ENCODE measurements around the gene LMAN1L. TPM values are rescaled to one million over a fixed set of nuclear protein-coding genes. Genes with fewer than 3 reads are reported as not detected.

Gene LMAN1L
- total RNA-seq, 2 experiments from 2014 or later, result 0.09 to 0.38 TPM

- intact Hi-C loops (cut with micrococcal nuclease; ENCODE audit: unreplicated experiment), result no loop called here
- Histone ChIP-seq H3K4me1 (ENCODE audit: insufficient read depth, low read length, poor library complexity, severe bottlenecking) (peaks cover 42% of the 10 kb centered on the region), H3K9me2 (ENCODE audit: insufficient read depth, low read length) (no peaks in the 10 kb centered on the region), H3K27ac (ENCODE audit: low read depth, low read length, poor library complexity, severe bottlenecking) (no peak overlapping the region), H3K36me3 (ENCODE audit: insufficient read depth, low read length) (peaks cover 87% of the 10 kb centered on the region), H3K4me3 (ENCODE audit: low read depth, low read length, poor library complexity, severe bottlenecking) (no peak overlapping the region), H2AFZ (ENCODE audit: low read length) (no peak overlapping the region), H4K20me1 (ENCODE audit: insufficient read depth, low read length) (peaks cover 10% of the 10 kb centered on the region; the same call in 1 of the 2 replicates), H3K4me2 (ENCODE audit: low read length) (no peak overlapping the region), H3K79me2 (ENCODE audit: insufficient read depth, low read depth, low read length) (peaks cover 18% of the 10 kb centered on the region), H3K9me3 (ENCODE audit: low read length) (no peaks in the 10 kb centered on the region)
- no TSS peak for BruUV-seq (replicated peaks)
- POLR2A ChIA-PET, result no interaction called here
- no peak for DNase-seq (ENCODE audit: low spot score)
- CTCF ChIA-PET (ENCODE audit: unreplicated experiment), result no interaction called here
- TF ChIP-seq EZH2phosphoT487 (IDR thresholded peaks at IDR 0.05; ENCODE audit: borderline replicate concordance, low read depth, low read length), result no peak
- TF ChIP-seq CTCF (conservative IDR thresholded peaks at IDR 0.05; ENCODE audit: low read length), result no peak
These were observed 11.2 kb upstream of the LMAN1L start for GRCh38 chr15:74801311-74801997.

GRCh38 chr15:74802290-74802689 is 10.3 kb upstream of the LMAN1L start:
- no peak for DNase-seq (ENCODE audit: low spot score)
- peaks cover 34% of the 10 kb centered on the region for H3K4me1 ChIP-seq (ENCODE audit: insufficient read depth, low read length, poor library complexity, severe bottlenecking)
- H3K9me2 ChIP-seq (ENCODE audit: insufficient read depth, low read length), result no peaks in the 10 kb centered on the region
- no peak overlapping the region for H3K4me2 ChIP-seq (ENCODE audit: low read length)
- H3K4me3 ChIP-seq (ENCODE audit: low read depth, low read length, poor library complexity, severe bottlenecking), result no peak overlapping the region
- TF ChIP-seq EZH2phosphoT487 (IDR thresholded peaks at IDR 0.05; ENCODE audit: borderline replicate concordance, low read depth, low read length) (no peak), CTCF (conservative IDR thresholded peaks at IDR 0.05; ENCODE audit: low read length) (no peak)
- H4K20me1 ChIP-seq (ENCODE audit: insufficient read depth, low read length), result peaks cover 9% of the 10 kb centered on the region; the same call in 1 of the 2 replicates
- peaks cover 85% of the 10 kb centered on the region for H3K36me3 ChIP-seq (ENCODE audit: insufficient read depth, low read length)
- H2AFZ ChIP-seq (ENCODE audit: low read length), result no peak overlapping the region
- no peaks in the 10 kb centered on the region for H3K9me3 ChIP-seq (ENCODE audit: low read length)
- H3K79me2 ChIP-seq (ENCODE audit: insufficient read depth, low read depth, low read length), result peaks cover 10% of the 10 kb centered on the region; the same call in 1 of the 2 replicates
- intact Hi-C loops (cut with micrococcal nuclease; ENCODE audit: unreplicated experiment), result no loop called here
- ChIA-PET CTCF (ENCODE audit: unreplicated experiment) (no interaction called here), POLR2A (no interaction called here)
- TSS peak; percentile 74 for BruUV-seq (replicated peaks)
- H3K27ac ChIP-seq (ENCODE audit: low read depth, low read length, poor library complexity, severe bottlenecking), result no peak overlapping the region

DNA sequence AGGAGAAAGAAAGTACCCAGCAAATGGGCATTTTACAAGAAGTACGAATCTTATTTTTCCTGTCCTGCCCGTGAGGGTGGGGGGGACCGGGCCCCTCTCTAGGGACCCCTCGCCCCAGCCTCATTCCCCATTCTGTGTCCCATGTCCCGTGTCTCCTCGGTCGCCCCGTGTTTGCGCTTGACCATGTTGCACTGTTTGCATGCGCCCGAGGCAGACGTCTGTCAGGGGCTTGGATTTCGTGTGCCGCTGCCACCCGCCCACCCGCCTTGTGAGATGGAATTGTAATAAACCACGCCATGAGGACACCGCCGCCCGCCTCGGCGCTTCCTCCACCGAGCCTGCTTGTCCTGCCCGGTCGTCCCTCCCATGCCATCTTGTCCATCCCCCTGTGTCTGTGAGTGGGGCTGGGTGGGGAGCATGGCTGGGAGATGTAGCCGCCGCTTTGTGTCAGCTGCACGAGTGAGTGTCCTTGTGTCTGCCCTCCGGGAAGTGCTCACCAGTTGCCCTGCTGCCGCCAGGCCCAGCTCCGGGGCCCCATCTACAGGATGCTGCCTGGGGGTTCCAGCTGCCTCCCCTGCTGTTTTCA is 9.7 kb upstream of the LMAN1L start:
- Histone ChIP-seq H3K4me2 (ENCODE audit: low read length) (no peak overlapping the region), H3K36me3 (ENCODE audit: insufficient read depth, low read length) (peaks cover 78% of the 10 kb centered on the region), H3K9me3 (ENCODE audit: low read length) (no peaks in the 10 kb centered on the region), H3K27ac (ENCODE audit: low read depth, low read length, poor library complexity, severe bottlenecking) (no peak overlapping the region), H3K4me3 (ENCODE audit: low read depth, low read length, poor library complexity, severe bottlenecking) (no peak overlapping the region), H3K79me2 (ENCODE audit: insufficient read depth, low read depth, low read length) (peaks cover 3% of the 10 kb centered on the region; the same call in 1 of the 2 replicates), H4K20me1 (ENCODE audit: insufficient read depth, low read length) (peaks cover 2% of the 10 kb centered on the region; the same call in 1 of the 2 replicates), H3K9me2 (ENCODE audit: insufficient read depth, low read length) (no peaks in the 10 kb centered on the region), H3K4me1 (ENCODE audit: insufficient read depth, low read length, poor library complexity, severe bottlenecking) (peaks cover 27% of the 10 kb centered on the region), H2AFZ (ENCODE audit: low read length) (no peak overlapping the region)
- BruUV-seq (replicated peaks), result no TSS peak
- ChIA-PET POLR2A (interaction anchor here (1.9 kb wide), 1 partner anchor 24 kb away, joined by 5 read pairs; no protein-coding TSS in a partner anchor), CTCF (ENCODE audit: unreplicated experiment) (no interaction called here)
- intact Hi-C loops (cut with micrococcal nuclease; ENCODE audit: unreplicated experiment), result no loop called here
- no peak for DNase-seq (ENCODE audit: low spot score)
- TF ChIP-seq EZH2phosphoT487 (IDR thresholded peaks at IDR 0.05; ENCODE audit: borderline replicate concordance, low read depth, low read length), result no peak
